CD14-positive monocyte (primary cell): ENCODE measurements around the gene THOC5. TPM values are rescaled to one million over a fixed set of nuclear protein-coding genes. Genes with fewer than 3 reads are reported as not detected.

ENCODE experiments used
- DNase-seq, 3 donors: peaks; one replicate each; pipeline ENCODE4 v3.0.0-alpha.2; 2011 to 2022
- H2AFZ ChIP-seq: 2 replicates; pipeline ENCODE4 v1.6.0; 2012; ENCODE audit warnings: mild to moderate bottlenecking, low read depth, low read length, inconsistent platforms; ENCODE audit not compliant: insufficient read depth, poor library complexity, severe bottlenecking
- H3K27ac ChIP-seq, 2 donors: 1 replicate in 1 of 2; 2 replicates in 1 of 2; pipeline ENCODE4 v1.5.1; 2012 to 2013; ENCODE audit warnings: low read length in 2 of 2, control low read depth in 1 of 2, inconsistent platforms in 1 of 2, low read depth in 1 of 2, mild to moderate bottlenecking in 1 of 2
- H3K27me3 ChIP-seq, 2 donors: one replicate each; pipeline versions ENCODE4 v1.6.0 to v1.6.1; 2011 to 2013; ENCODE audit warnings: low read length in 2 of 2; ENCODE audit not compliant: control insufficient read depth in 2 of 2, insufficient read depth in 2 of 2
- H3K36me3 ChIP-seq, 2 donors: replicated peaks in 1 of 2; 1 replicate in 1 of 2; 2 replicates in 1 of 2; pipeline versions ENCODE4 v1.5.1 to v1.6.1; 2012 to 2013; ENCODE audit warnings: low read length in 2 of 2, control low read depth in 1 of 2, inconsistent platforms in 1 of 2, mild to moderate bottlenecking in 1 of 2; ENCODE audit not compliant: insufficient read depth in 2 of 2, control insufficient read depth in 1 of 2
- H3K4me1 ChIP-seq, 2 donors: 1 replicate in 1 of 2; 2 replicates in 1 of 2; pipeline versions ENCODE4 v1.5.1 to v1.6.1; 2012 to 2013; ENCODE audit warnings: low read length in 2 of 2, control low read depth in 1 of 2, inconsistent platforms in 1 of 2, mild to moderate bottlenecking in 1 of 2, moderate library complexity in 1 of 2; ENCODE audit not compliant: insufficient read depth in 2 of 2, control insufficient read depth in 1 of 2
- H3K4me2 ChIP-seq: replicated peaks from 2 replicates; pipeline ENCODE3; 2012; ENCODE audit warnings: low read length, moderate library complexity, mild to moderate bottlenecking; ENCODE audit not compliant: poor library complexity, severe bottlenecking; ENCODE audit errors: extremely low read depth
- H3K4me3 ChIP-seq, 3 experiments: fragments of 200-600 bp in 1 of 3; sonication (generic) in 1 of 3; replicated peaks in 1 of 3; 1 replicate in 2 of 3; 2 replicates in 1 of 3; pipeline ENCODE4 v1.5.1; 2011 to 2013; ENCODE audit warnings: low read length in 3 of 3, mild to moderate bottlenecking in 3 of 3, control low read depth in 2 of 3, low read depth in 2 of 3, inconsistent platforms in 1 of 3, moderate library complexity in 1 of 3
- H3K79me2 ChIP-seq: 2 replicates; pipeline ENCODE4 v1.6.0; 2012; ENCODE audit warnings: mild to moderate bottlenecking, control low read depth, inconsistent platforms, low read length, moderate library complexity; ENCODE audit not compliant: insufficient read depth
- H3K9ac ChIP-seq: 2 replicates; pipeline ENCODE4 v1.6.0; 2017; ENCODE audit warnings: low read length, mild to moderate bottlenecking; ENCODE audit not compliant: insufficient read depth, poor library complexity, severe bottlenecking
- H3K9me3 ChIP-seq, 2 donors: replicated peaks in 1 of 2; 1 replicate in 1 of 2; 2 replicates in 1 of 2; pipeline versions ENCODE4 v1.5.1 to v1.6.1; 2012 to 2013; ENCODE audit warnings: low read length in 2 of 2, control low read depth in 1 of 2; ENCODE audit not compliant: control insufficient read depth in 1 of 2, insufficient read depth in 1 of 2
- H4K20me1 ChIP-seq: 2 replicates; pipeline ENCODE4 v1.6.0; 2012; ENCODE audit warnings: mild to moderate bottlenecking, low read length, control low read depth, moderate library complexity; ENCODE audit not compliant: insufficient read depth
- H3K27ac Mint-ChIP-seq, 7 donors: one replicate each; pipeline ENCODE4 v1.8.0; 2020; ENCODE audit warnings: mild to moderate bottlenecking in 7 of 7, mixed read lengths in 7 of 7, moderate library complexity in 6 of 7, inconsistent platforms in 2 of 7
- H3K27me3 Mint-ChIP-seq, 3 donors: one replicate each; pipeline ENCODE4 v1.8.0; 2021 to 2022; ENCODE audit warnings: low read depth in 3 of 3, mild to moderate bottlenecking in 3 of 3, mixed read lengths in 3 of 3, moderate library complexity in 3 of 3, inconsistent platforms in 1 of 3
- H3K36me3 Mint-ChIP-seq, 2 donors: one replicate each; pipeline ENCODE4 v1.8.0; 2020; ENCODE audit warnings: mixed read lengths in 2 of 2, inconsistent platforms in 1 of 2, mild to moderate bottlenecking in 1 of 2
- H3K4me1 Mint-ChIP-seq: one replicate; pipeline ENCODE4 v1.8.0; 2020; ENCODE audit warnings: mild to moderate bottlenecking, mixed read lengths
- H3K4me3 Mint-ChIP-seq, 2 donors: one replicate each; pipeline ENCODE4 v1.8.0; 2020; ENCODE audit warnings: mild to moderate bottlenecking in 2 of 2, mixed read lengths in 2 of 2, moderate library complexity in 1 of 2
- H3K9me3 Mint-ChIP-seq, 7 donors: one replicate each; pipeline ENCODE4 v1.8.0; 2020 to 2022; ENCODE audit warnings: mixed read lengths in 7 of 7, mild to moderate bottlenecking in 6 of 7, moderate library complexity in 6 of 7, inconsistent platforms in 2 of 7
- CTCF ChIP-seq: fragments of 200-600 bp; IDR thresholded peaks from one replicate; pipeline ENCODE4 v1.8.0; 2022; ENCODE audit warnings: antibody characterized with exemption, mild to moderate bottlenecking
- WGBS: methylation state at CpG from one replicate; pipeline ENCODE4 v1.1.5; 2013; ENCODE audit warnings: missing lambda C conversion rate; ENCODE audit not compliant: insufficient coverage; 5-methylcytosine and 5-hydroxymethylcytosine counted together
- intact Hi-C, 2 donors: fragments of 100-400 bp; cut with micrococcal nuclease; formaldehyde crosslinking; loops; one replicate each; pipeline versions ENCODE4 v1.15.0 to v1.15.1; 2023
- polyA plus RNA-seq, 3 donors: library from polyadenylated mRNA; depleted of rRNA in 1 of 3; unstranded in 2 of 3; stranded (reverse) in 1 of 3; fragments of 300-500 nt in 2 of 3; fragments of >200 nt in 1 of 3; fragmentation: Illumina TruSeq in 2 of 3; gene quantifications; 1 replicate in 2 of 3; 2 replicates in 1 of 3; pipeline ENCODE4 v1.2.3, GENCODE V29; 2012 to 2021

THOC5 gene
- polyA plus RNA-seq, 3 donors: 19.6 to 29.9 (median 28.2) TPM

- Histone ChIP-seq H3K4me1 (no peaks in the 10 kb centered on the region), H3K79me2 (no peaks in the 10 kb centered on the region), H3K36me3 (no peaks in the 10 kb centered on the region), H3K27ac (no peak overlapping the region), H3K4me2 (no peak overlapping the region), H4K20me1 (no peaks in the 10 kb centered on the region), H3K4me3 (no peak overlapping the region), H3K27me3 (no peaks in the 10 kb centered on the region), H3K9ac (no peak overlapping the region), H3K9me3 (no peaks in the 10 kb centered on the region), H2AFZ (no peak overlapping the region)
- no peak overlapping the region for H3K4me3 Mint-ChIP-seq
- H3K27me3 Mint-ChIP-seq: peaks cover 0 to 12% (median 6%) of the 10 kb centered on the region in 3 donors
- 96% methylated on average over 6 of the region's 7 CpGs for WGBS
- H3K36me3 Mint-ChIP-seq: no peaks in the 10 kb centered on the region
- no peak overlapping the region for H3K27ac Mint-ChIP-seq
- intact Hi-C loops: no loop called here
- peaks cover 0 to 2% (median 0%) of the 10 kb centered on the region in 7 donors for H3K9me3 Mint-ChIP-seq
- H3K4me1 Mint-ChIP-seq: peaks cover under 1% of the 10 kb centered on the region
- TF ChIP-seq CTCF: no peak
- no peak for DNase-seq
Observed at GRCh38 chr22:29463629-29464028, 89.9 kb downstream of the THOC5 start.

- no peak overlapping the region for H2AFZ ChIP-seq
- H3K36me3 ChIP-seq: no peaks in the 10 kb centered on the region
- H3K9me3 ChIP-seq: no peaks in the 10 kb centered on the region
- Mint-ChIP-seq H3K4me3 (no peak overlapping the region), H3K27me3 (peaks cover 0 to 4% (median 2%) of the 10 kb centered on the region in 3 donors), H3K36me3 (no peaks in the 10 kb centered on the region), H3K9me3 (peaks cover 0 to 2% (median 0%) of the 10 kb centered on the region in 7 donors), H3K27ac (peak overlapping the region in 1 of 7 donors; percentile 53), H3K4me1 (peaks cover 2% of the 10 kb centered on the region)
- H3K4me3 ChIP-seq: no peak overlapping the region
- H3K27me3 ChIP-seq: no peaks in the 10 kb centered on the region
- no peaks in the 10 kb centered on the region for H4K20me1 ChIP-seq
- no peaks in the 10 kb centered on the region for H3K79me2 ChIP-seq
- no peak for DNase-seq
- TF ChIP-seq CTCF: no peak
- 100% methylated on average over 2 of the region's 5 CpGs for WGBS
- no peak overlapping the region for H3K9ac ChIP-seq
- H3K4me2 ChIP-seq: no peak overlapping the region
- H3K4me1 ChIP-seq: no peaks in the 10 kb centered on the region
- H3K27ac ChIP-seq: no peak overlapping the region
- intact Hi-C loops: no loop called here
Observed at GRCh38 chr22:29461263-29461662, 92.3 kb downstream of the THOC5 start.
